HG03066 (cell line): Measurements from ENCODE around the gene POLR1E.

ENCODE experiments used
- ATAC-seq: cut with Tn5 transposase; IDR thresholded peaks from one replicate; pipeline ENCODE4 v1.9.1; 2021; ENCODE audit warnings: low read depth; ENCODE audit not compliant: unreplicated experiment

POLR1E gene

DNA sequence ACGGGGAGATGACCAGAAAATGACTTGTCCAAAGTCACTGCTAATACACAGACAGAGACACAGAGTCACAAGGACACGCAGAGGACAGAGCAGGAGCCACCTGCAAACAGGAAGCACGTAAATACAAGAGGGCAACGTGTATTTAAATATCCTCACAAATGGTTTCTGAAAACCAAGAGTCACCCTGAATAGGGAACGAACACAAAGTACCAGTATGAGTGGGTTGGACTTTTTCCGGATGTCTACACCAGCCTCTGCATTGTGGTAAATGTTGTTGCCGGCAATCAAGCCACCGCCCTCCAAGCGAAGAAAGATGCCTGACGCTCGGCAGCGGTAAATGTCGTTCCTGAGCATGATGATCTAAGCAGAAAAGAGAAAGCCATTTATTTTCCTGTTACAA lies 46.0 kb downstream of the POLR1E start:
- ATAC-seq = no peak

DNA sequence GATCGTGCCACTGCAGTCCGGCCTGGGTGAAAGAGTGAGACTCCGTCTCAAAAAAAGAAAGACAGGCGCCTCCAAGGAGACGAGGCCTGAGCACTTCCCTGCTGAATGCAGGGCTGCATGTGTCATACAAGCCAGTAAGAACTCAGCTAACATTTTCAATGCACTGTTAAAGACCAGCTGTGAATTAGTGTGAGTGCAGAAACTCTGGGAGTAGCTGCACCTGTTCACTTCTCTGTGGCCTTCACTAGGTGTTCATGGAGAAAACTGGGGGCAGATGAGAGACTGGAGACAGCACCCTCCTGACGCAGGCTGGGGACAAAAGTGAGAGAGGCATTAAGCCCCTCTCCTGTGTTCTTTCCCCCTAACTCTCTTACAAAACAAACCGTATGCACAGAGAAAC lies 48.7 kb downstream of the POLR1E start:
- no peak for ATAC-seq

DNA sequence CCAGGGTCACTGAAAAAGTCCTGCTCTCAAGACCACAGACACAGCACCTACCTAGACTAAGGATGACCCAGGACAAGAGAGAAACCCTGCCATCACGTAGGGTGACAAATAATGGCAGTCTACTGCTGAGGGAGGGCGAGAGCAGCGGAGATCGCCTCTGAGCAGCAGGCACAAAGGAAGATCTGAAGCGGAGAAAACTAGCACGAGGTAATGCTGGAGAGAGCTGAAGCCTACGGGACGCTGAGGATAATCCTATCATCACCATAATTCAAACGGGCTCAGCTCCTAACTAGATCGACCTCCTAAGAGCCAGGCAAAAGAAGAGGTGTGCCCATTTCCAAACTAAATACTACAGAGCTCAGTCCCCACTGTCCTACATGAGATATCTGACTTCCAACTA lies 49.2 kb downstream of the POLR1E start:
- no peak for ATAC-seq

DNA sequence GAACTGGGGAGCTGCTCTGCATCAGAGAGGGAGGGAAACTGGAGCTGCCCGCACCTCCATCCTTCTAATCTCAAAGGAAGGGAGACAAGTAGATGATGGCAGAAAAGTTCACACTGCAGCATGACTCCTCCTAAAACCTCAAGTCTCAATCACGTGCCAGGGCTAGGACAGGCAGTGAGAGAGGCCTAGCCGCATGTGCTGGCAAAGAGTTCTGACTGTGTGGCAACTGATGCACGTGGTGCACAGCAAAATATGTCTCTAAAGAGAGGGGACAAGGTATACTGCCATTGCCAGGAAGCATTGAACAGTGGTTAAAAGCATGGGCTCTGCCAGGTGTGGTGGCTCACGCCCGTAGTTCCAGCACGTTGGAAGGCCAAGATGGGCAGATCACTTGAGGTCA lies 52.4 kb downstream of the POLR1E start:
- ATAC-seq = no peak

DNA sequence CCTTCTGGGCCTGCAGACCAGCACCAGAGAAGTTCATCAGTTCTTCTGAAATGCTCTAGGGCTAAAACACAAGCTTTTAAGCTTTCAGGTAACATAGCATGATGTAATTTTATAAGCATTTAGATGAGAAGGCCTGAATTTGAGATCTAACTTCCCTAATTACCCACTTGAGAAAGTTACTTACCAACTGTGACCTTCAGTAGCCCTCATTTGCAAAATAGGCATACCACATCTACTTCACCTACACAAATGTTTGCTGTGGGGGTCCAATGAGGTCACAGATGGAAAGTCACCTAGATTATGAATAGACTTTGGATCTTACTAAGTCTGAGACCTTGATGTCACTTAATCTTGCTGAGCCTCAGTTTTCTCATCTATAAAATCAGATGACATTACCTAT lies 53.9 kb downstream of the POLR1E start:
- no peak for ATAC-seq

DNA sequence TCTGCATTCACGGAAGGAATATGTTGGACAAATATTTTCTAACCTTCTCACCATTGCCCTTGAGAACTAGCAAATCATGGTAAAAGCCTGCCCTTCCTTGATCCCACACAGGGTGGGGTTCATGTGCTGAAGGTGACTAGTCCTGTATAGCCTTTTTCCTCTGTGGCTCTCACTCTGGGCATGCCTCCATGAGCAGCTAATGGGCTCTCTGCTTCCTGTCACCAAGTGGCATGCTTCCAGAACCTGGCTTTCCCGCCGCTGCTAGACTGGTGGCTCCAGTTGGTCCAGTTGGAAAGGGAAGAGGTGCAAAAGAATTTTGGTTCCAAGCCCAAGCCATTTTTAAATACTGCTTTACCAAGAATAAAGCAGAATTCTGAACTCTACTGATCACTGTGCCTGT lies 54.9 kb downstream of the POLR1E start:
- ATAC-seq = no peak

DNA sequence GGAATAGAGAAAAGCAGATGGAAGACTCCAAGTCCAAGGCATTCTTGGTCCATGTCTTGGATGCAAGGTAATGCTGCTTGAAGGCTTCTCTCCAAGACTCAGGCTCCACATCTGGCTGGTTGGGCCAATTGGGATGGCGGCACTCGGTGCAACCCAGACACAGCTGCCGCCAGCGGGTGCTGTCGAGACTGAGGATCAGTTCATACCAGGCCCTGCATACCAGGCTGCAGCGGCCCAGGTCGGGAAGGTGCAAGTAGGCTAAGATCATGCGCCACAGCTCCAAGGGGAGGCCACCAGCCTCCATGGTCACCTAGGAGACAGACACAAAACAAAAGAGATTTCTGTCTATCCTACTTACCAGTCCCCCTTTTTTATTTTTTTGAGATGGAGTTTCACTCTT lies 55.7 kb downstream of the POLR1E start:
- no peak for ATAC-seq

DNA sequence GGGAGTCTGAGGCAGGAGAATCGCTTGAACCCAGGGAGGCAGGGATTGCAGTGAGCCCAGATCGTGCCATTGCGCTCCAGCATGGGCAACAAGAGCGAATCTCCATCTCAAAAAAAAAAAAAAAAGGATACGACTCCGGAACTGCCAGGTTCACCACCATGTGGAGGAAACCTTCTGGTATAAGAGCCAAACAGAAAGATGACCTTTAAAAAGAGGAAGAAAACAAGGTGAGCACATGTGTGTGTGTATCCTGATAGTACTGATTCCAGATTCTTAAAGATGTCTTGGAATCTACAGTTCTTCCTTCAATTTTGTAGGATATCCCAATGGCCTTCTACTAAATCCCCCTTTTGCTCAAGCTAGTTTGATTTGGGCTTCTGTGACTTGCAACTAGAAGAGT lies 56.7 kb downstream of the POLR1E start:
- no peak for ATAC-seq

DNA sequence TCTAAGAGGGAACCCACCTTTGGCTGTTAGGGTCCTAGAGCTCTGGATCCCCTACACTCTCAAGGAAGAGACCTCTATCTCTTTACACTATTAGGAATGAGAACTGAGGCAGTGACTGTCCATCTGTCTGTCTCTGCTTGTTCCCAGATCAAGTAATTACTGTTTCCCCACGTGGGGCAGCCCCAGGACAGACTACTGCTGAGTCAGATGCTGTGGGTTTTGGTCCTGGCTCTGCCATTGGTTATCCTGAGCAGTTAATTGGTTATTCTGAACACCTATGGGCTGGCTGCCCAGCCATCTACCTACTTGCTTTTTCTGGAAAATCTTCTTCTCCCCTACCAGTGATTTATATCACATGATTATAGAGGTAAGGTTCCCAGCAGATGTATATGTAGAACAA lies 57.1 kb downstream of the POLR1E start:
- ATAC-seq = no peak

DNA sequence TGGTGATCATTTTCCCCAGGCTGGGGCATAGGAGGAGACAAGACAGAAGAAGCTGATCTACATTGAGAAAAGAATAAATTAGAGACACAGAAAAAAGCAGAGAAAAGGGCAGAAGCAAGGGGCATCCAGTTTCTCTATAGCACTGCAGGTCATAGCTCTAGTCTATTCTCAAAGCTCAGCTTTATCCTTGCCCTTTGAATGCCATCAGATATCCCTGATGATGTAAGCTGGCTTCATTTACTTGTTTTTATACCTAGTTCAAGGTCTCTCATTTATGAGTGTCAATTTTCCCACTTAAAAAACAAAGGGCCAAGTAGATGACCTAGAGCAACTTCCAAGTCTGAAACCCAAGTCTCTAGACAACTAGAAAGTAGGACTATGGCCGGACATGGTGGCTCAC lies 57.7 kb downstream of the POLR1E start:
- ATAC-seq = no peak

DNA sequence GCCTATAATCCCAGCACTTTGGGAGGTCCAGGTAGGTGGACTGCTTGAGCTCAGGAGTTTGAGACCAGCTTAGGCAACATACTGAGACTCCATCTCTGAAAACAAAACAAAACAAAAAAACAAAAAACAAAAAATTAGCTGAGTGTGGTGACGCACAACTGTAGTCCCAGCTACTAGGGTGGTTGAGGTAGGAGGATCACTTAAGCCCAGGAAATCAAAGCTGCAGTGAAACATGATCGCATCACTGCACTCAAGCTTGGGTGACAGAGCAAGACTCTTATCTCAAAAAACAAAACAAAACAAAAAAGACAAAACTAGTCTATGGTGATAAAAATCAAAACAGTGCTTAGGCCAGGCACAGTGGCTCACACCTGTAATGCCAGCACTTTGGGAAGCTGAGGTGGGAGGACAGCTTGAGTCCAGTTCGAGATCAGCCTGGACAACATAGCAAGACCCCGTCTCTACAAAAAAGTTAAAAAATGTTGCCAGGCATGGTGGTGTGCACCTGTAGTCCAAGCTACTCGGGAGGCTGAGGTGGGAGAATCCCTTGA lies 61.7 kb downstream of the POLR1E start:
- ATAC-seq = no peak

DNA sequence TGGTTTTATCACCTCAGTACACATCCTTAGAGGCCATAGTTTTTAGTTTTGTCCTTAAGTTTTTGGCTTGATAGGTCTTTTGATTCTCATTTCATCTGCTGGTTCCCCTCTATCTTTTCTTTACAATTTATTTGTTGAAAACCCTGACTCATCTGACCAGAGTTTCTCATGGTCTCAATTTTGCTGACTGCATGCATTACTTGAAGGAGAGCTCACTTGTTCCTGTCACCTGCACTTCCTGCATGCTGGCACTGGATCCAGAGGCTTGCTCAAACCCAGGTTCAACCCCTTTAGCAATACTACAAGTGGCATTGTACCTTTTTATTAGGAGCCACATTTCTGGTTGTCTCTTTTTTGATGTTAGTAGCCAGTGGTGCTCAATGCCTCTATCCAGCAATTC lies 63.8 kb downstream of the POLR1E start:
- ATAC-seq = no peak

DNA sequence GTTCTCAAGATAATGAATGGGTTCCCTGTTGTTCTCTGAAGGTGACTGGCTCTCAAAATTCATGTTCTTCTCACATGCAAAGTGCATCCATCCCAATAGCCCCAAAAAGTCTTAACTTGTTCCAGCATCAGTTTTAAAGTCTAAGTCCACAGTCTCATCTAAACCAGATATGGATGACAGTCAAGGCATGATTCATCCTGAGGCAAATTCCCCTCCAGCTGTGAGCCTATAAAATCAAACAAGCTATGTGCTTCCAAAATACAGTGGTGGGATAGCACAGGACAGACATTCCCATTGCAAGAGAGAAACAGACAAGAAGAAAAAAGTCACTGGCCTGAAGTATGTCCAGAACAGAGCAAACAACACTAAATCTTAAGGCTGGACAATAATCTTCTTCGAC lies 65.0 kb downstream of the POLR1E start:
- no peak for ATAC-seq

DNA sequence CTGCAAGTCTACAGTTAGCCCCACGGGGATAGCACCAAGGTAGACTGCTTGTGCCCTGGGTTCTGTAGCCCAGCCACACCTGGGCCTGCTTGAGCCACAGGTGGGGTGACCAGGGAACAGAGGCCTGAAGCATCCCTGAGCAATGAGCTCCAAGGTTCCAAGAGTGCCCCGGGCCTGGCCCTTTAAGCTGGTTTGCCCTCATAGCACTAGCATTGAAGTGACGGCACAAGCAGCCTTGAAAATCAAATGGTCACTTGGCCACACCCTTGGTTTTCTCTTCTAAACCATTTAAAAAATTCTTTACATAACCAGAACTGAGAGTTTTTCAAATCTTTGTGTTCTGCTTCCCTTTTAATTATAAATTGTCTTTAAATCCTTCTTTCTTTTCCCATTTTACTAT lies 65.7 kb downstream of the POLR1E start:
- ATAC-seq = no peak

DNA sequence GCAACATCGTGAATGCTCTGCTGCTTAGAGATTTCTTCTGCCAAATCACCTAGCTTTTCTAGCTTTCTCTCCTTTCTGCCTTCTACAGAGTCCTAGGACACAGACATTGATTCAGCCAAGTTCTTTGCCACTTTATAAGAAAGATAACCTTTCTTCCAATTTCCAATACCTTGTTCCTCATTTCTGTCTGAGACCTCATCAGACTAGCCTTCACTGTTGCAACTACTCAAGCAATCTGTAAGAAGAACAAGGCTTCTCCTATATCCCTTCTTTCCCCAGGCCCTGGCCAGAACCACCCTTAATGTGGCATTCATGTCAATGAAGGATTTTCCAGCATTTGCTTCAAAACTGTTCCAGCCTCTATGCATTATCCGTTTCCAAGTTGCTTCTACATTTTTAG lies 66.1 kb downstream of the POLR1E start:
- no peak for ATAC-seq
